Measurements from ENCODE around the gene DLG2. TPM values are rescaled to one million over a fixed set of nuclear protein-coding genes. Genes with fewer than 3 reads are reported as not detected.

Gene DLG2
- total and polyA plus RNA-seq, 2 donors (not counting 3 experiments of a cell fraction or from before 2014, with no cell fraction given) = 0.15 to 1.1 TPM

GRCh38 chr11:84021291-84021690 is 1605.9 kb downstream of the DLG2 start:
- DNase-seq (ENCODE audit: low read depth, low spot score) (no peak), FAIRE-seq (no peak)
- Histone ChIP-seq H3K9me3 (replicated peaks; ENCODE audit: control insufficient read depth, insufficient read depth, low read length) (peaks cover 2% of the 10 kb centered on the region), H3K9ac (replicated peaks; ENCODE audit: extremely low read depth, insufficient read depth, low read length) (no peak overlapping the region), H4K20me1 (replicated peaks; ENCODE audit: control insufficient read depth, extremely low read depth, insufficient read depth, low read length) (no peaks in the 10 kb centered on the region), H2AFZ (ENCODE audit: low read depth, low read length) (no peak overlapping the region), H3K27me3 (ENCODE audit: control insufficient read depth in 2 of 2, insufficient read depth in 2 of 2, low read length in 2 of 2) (no peaks in the 10 kb centered on the region), H3K4me2 (ENCODE audit: insufficient read depth, low read length) (no peak overlapping the region), H3K9me1 (replicated peaks; ENCODE audit: control insufficient read depth, extremely low read depth, insufficient read depth, low read length) (no peaks in the 10 kb centered on the region), H3K4me1 (ENCODE audit: control insufficient read depth, extremely low read depth, insufficient read depth, low read length) (no peaks in the 10 kb centered on the region), H3K79me2 (ENCODE audit: control insufficient read depth, insufficient read depth, low read length) (no peaks in the 10 kb centered on the region), H3K27ac (ENCODE audit: insufficient read depth, low read depth, low read length) (no peak overlapping the region), H3K4me3 (replicated peaks in 1 of 3; ENCODE audit: insufficient read depth in 1 of 3, low read depth in 1 of 3, low read length in 3 of 3) (no peak overlapping the region), H3K36me3 (ENCODE audit: control insufficient read depth in 2 of 2, extremely low read depth in 1 of 2, insufficient read depth in 2 of 2, low read length in 2 of 2) (no peaks in the 10 kb centered on the region)
- BruUV-seq (replicated peaks) = no TSS peak
- CTCF ChIA-PET = no interaction called here
- intact Hi-C loops (cut with micrococcal nuclease) (no loop called here), dilution Hi-C loops (cut with MboI; ENCODE audit: extremely low pct_ligation_motif_present, low sequenced_read_pairs) (no loop called here)
- TF ChIP-seq JUN (IDR thresholded peaks at IDR 0.05; ENCODE audit: borderline replicate concordance, insufficient read depth, insufficient read length, low read depth) = no peak
- TF ChIP-seq GATA2 (IDR thresholded peaks at IDR 0.05; ENCODE audit: insufficient read depth, insufficient read length, low read depth, low read length) = no peak
- no peak for TF ChIP-seq POLR2A (IDR thresholded peaks at IDR 0.05; ENCODE audit: low read depth, low read length)
- POLR2A ChIA-PET = no interaction called here

- dilution Hi-C loops (cut with MboI; ENCODE audit: extremely low pct_ligation_motif_present, low sequenced_read_pairs) (no loop called here), intact Hi-C loops (cut with micrococcal nuclease) (no loop called here)
- Histone ChIP-seq H3K4me1 (ENCODE audit: control insufficient read depth, extremely low read depth, insufficient read depth, low read length) (no peaks in the 10 kb centered on the region), H2AFZ (ENCODE audit: low read depth, low read length) (no peak overlapping the region), H3K9ac (replicated peaks; ENCODE audit: extremely low read depth, insufficient read depth, low read length) (no peak overlapping the region), H4K20me1 (replicated peaks; ENCODE audit: control insufficient read depth, extremely low read depth, insufficient read depth, low read length) (no peaks in the 10 kb centered on the region), H3K36me3 (ENCODE audit: control insufficient read depth in 2 of 2, extremely low read depth in 1 of 2, insufficient read depth in 2 of 2, low read length in 2 of 2) (no peaks in the 10 kb centered on the region), H3K79me2 (ENCODE audit: control insufficient read depth, insufficient read depth, low read length) (no peaks in the 10 kb centered on the region), H3K27me3 (ENCODE audit: control insufficient read depth in 2 of 2, insufficient read depth in 2 of 2, low read length in 2 of 2) (no peaks in the 10 kb centered on the region), H3K4me3 (replicated peaks in 1 of 3; ENCODE audit: insufficient read depth in 1 of 3, low read depth in 1 of 3, low read length in 3 of 3) (no peak overlapping the region), H3K4me2 (ENCODE audit: insufficient read depth, low read length) (no peak overlapping the region), H3K9me1 (replicated peaks; ENCODE audit: control insufficient read depth, extremely low read depth, insufficient read depth, low read length) (no peaks in the 10 kb centered on the region), H3K27ac (ENCODE audit: insufficient read depth, low read depth, low read length) (no peak overlapping the region), H3K9me3 (replicated peaks; ENCODE audit: control insufficient read depth, insufficient read depth, low read length) (peaks cover 2% of the 10 kb centered on the region)
- CTCF ChIA-PET = no interaction called here
- DNase-seq (ENCODE audit: low read depth, low spot score) (no peak), FAIRE-seq (no peak)
- TF ChIP-seq FOS (IDR thresholded peaks at IDR 0.05; ENCODE audit: borderline replicate concordance, insufficient read depth, low read length) (no peak), GATA2 (IDR thresholded peaks at IDR 0.05; ENCODE audit: insufficient read depth, insufficient read length, low read depth, low read length) (no peak), JUN (IDR thresholded peaks at IDR 0.05; ENCODE audit: borderline replicate concordance, insufficient read depth, insufficient read length, low read depth) (no peak), MAX (IDR thresholded peaks at IDR 0.05; ENCODE audit: insufficient read depth, insufficient read length) (no peak), POLR2AphosphoS5 (IDR thresholded peaks at IDR 0.05; ENCODE audit: insufficient read depth, low read depth, low read length) (no peak), CTCF (IDR thresholded peaks at IDR 0.05; ENCODE audit: extremely low read depth in 1 of 2, insufficient read depth in 1 of 2, low read depth in 1 of 2, low read length in 2 of 2) (no peak)
- BruUV-seq (replicated peaks) = no TSS peak
- POLR2A ChIA-PET = no interaction called here
These were observed 1607.5 kb downstream of the DLG2 start for GRCh38 chr11:84019571-84020194.
